Adrenal gland (tissue), 12 donors: ENCODE measurements around the gene SLC26A1. TPM values are rescaled to one million over a fixed set of nuclear protein-coding genes. Genes with fewer than 3 reads are reported as not detected.

Source experiments
- DNase-seq, 7 donors: peaks; one replicate each; pipeline ENCODE4 v3.0.0-alpha.2; 2019 to 2020
- H3K27ac ChIP-seq, 5 donors: fragments of 200-600 bp; sonication (generic) in 4 of 5; 1 replicate in 3 of 5; 2 replicates in 2 of 5; pipeline versions ENCODE4 v1.5.1 to v1.8.0; 2016 to 2020; ENCODE audit warnings: mild to moderate bottlenecking in 1 of 5
- H3K27me3 ChIP-seq: fragments of 200-600 bp; 2 replicates; pipeline ENCODE4 v1.8.0; 2021
- H3K36me3 ChIP-seq, 2 donors: fragments of 200-600 bp; replicated peaks in 1 of 2; 1 replicate in 1 of 2; 2 replicates in 1 of 2; pipeline versions ENCODE4 v1.5.1 to v1.8.0; 2018 to 2022
- H3K4me1 ChIP-seq, 2 donors: fragments of 200-600 bp; replicated peaks in 1 of 2; 1 replicate in 1 of 2; 2 replicates in 1 of 2; pipeline versions ENCODE4 v1.5.1 to v1.8.0; 2018 to 2021
- H3K4me3 ChIP-seq, 4 donors: fragments of 200-600 bp; sonication (generic) in 3 of 4; one replicate each; pipeline ENCODE4 v1.5.1; 2016 to 2018
- H3K9me3 ChIP-seq, 3 donors: fragments of 200-600 bp; sonication (generic) in 1 of 3; replicated peaks in 1 of 3; 1 replicate in 2 of 3; 2 replicates in 1 of 3; pipeline versions ENCODE4 v1.5.1 to v1.8.0; 2016 to 2021
- CTCF ChIP-seq, 6 experiments: fragments of 450-650 bp in 4 of 6; fragments of 200-600 bp in 2 of 6; sonication (generic) in 1 of 6; IDR thresholded peaks; 1 replicate in 5 of 6; 2 replicates in 1 of 6; pipeline versions ENCODE4 v1.5.1 to v1.8.0; 2016 to 2021; ENCODE audit warnings: antibody characterized with exemption in 6 of 6, mild to moderate bottlenecking in 2 of 6, moderate library complexity in 1 of 6
- POLR2A ChIP-seq, 2 donors: fragments of 450-650 bp; IDR thresholded peaks; one replicate each; pipeline ENCODE4 v1.6.1; 2017; ENCODE audit warnings: antibody characterized with exemption in 2 of 2, mild to moderate bottlenecking in 2 of 2, moderate library complexity in 1 of 2
- WGBS, 4 donors: extraction: QIAGEN DNeasy Blood & Tissue Kit in 2 of 4; methylation state at CpG; one replicate each; pipeline versions ENCODE4 v1.1.5 to v1.1.7; 2013 to 2017; 5-methylcytosine and 5-hydroxymethylcytosine counted together
- intact Hi-C, 2 donors: fragments of 100-400 bp; cut with DNase I; formaldehyde crosslinking; loops; one replicate each; pipeline versions ENCODE4 v1.14.1 to v1.15.0; 2022 to 2023
- polyA plus RNA-seq, 3 donors: library from polyadenylated mRNA; stranded (reverse); fragments of 200-250 nt in 2 of 3; fragments of 350-450 nt in 1 of 3; fragmentation: Illumina TruSeq in 1 of 3; extraction: RNeasy Lipid Tissue Mini Kit (QIAGEN cat#74804) in 1 of 3; gene quantifications; one replicate each; pipeline ENCODE4 v1.2.3, GENCODE V29; 2013 to 2014
- total RNA-seq, 9 donors: library from RNA; depleted of rRNA in 4 of 9; stranded (reverse); fragments of >200 nt in 4 of 9; fragments of 120-200 nt in 1 of 9; fragmentation: NEBNext Ultra II Directional in 1 of 9; extraction: Animal tissue kit (Norgen Biotek cat#: 25700) in 1 of 9; gene quantifications; one replicate each; pipeline versions ENCODE4 v1.1.0 to v1.2.4, GENCODE V29; 2013 to 2023
- donor health status: healthy with polysubstance abuse.
- donor health status: Bipolar disorder and iron deficiency.
- donor health status: DM: yes; HTN: yes; CAD: no.
- donor health status: DM: no; HTN: no; CAD: no.
- donor health status: DM: no; HTN: no; CAD: no.
- donor health status: DM: yes; HTN: yes; CAD: no.

SLC26A1 gene
- total and polyA plus RNA-seq, 12 donors: 0.85 to 55.0 (median 3.9) TPM

GRCh38 chr4:960140-960635 is 33.0 kb downstream of the SLC26A1 start:
- no peak for TF ChIP-seq POLR2A (IDR thresholded peaks at IDR 0.05)
- TF ChIP-seq CTCF (IDR thresholded peaks at IDR 0.05): no peak
- peaks cover 0 to 11% of the 10 kb centered on the region in 2 donors for H3K36me3 ChIP-seq

GRCh38 chr4:959338-960139 is 33.7 kb downstream of the SLC26A1 start:
- WGBS, 4 donors: 83 to 89% (median 89%) methylated on average over 19 to 24 of the region's 24 CpGs; no CpG with 5 or more reads in 1 of the 4 donors

More at GRCh38 chr4:960140-960635, 33.0 kb downstream of the SLC26A1 start:
- intact Hi-C loops: no loop called here
- Histone ChIP-seq H3K4me1 (no peaks in the 10 kb centered on the region), H3K9me3 (no peaks in the 10 kb centered on the region), H3K4me3 (no peak overlapping the region), H3K27me3 (no peaks in the 10 kb centered on the region), H3K27ac (no peak overlapping the region)
- DNase-seq: peak in 1 of 7 donors; percentile 12
- 81 to 94% (median 89%) methylated on average over 12 to 16 of the region's 16 CpGs for WGBS, 4 donors

GRCh38 chr4:958696-959337 is 34.4 kb downstream of the SLC26A1 start:
- Histone ChIP-seq H3K36me3 (peaks cover 0 to 11% of the 10 kb centered on the region in 2 donors), H3K9me3 (no peaks in the 10 kb centered on the region), H3K27ac (no peak overlapping the region), H3K27me3 (no peaks in the 10 kb centered on the region), H3K4me3 (no peak overlapping the region), H3K4me1 (no peaks in the 10 kb centered on the region)
- DNase-seq: peak in 2 of 7 donors; percentile 0 to 13
- no peak for TF ChIP-seq CTCF (IDR thresholded peaks at IDR 0.05)
- TF ChIP-seq POLR2A (IDR thresholded peaks at IDR 0.05): no peak
- intact Hi-C loops: loop anchor here in 1 of 2 donors (10.0 kb wide), 1 partner anchor 74 kb away; no protein-coding TSS in a partner anchor
- 82 to 88% (median 84%) methylated on average over 15 to 17 of the region's 17 CpGs for WGBS, 4 donors

More at GRCh38 chr4:959338-960139, 33.7 kb downstream of the SLC26A1 start:
- H3K9me3 ChIP-seq: no peaks in the 10 kb centered on the region
- peaks cover 0 to 11% of the 10 kb centered on the region in 2 donors for H3K36me3 ChIP-seq
- H3K4me3 ChIP-seq: no peak overlapping the region
- H3K27me3 ChIP-seq: no peaks in the 10 kb centered on the region
- intact Hi-C loops: loop anchor here in 1 of 2 donors (10.0 kb wide), 1 partner anchor 75 kb away; no protein-coding TSS in a partner anchor
- DNase-seq: peak in 3 of 7 donors; percentile 0 to 21 (median 9)
- TF ChIP-seq CTCF (IDR thresholded peaks at IDR 0.05): no peak
- no peak for TF ChIP-seq POLR2A (IDR thresholded peaks at IDR 0.05)
- H3K4me1 ChIP-seq: no peaks in the 10 kb centered on the region
- H3K27ac ChIP-seq: no peak overlapping the region

GRCh38 chr4:958314-958665 is 34.9 kb downstream of the SLC26A1 start:
- H3K27me3 ChIP-seq: no peaks in the 10 kb centered on the region
- H3K4me3 ChIP-seq: no peak overlapping the region
- no peak for DNase-seq
- TF ChIP-seq POLR2A (IDR thresholded peaks at IDR 0.05) (no peak), CTCF (IDR thresholded peaks at IDR 0.05) (no peak)
- H3K36me3 ChIP-seq: peaks cover 0 to 11% of the 10 kb centered on the region in 2 donors
- no peak overlapping the region for H3K27ac ChIP-seq
- no peaks in the 10 kb centered on the region for H3K4me1 ChIP-seq
- intact Hi-C loops: loop anchor here in 1 of 2 donors (10.0 kb wide), 1 partner anchor 73 kb away; no protein-coding TSS in a partner anchor
- no peaks in the 10 kb centered on the region for H3K9me3 ChIP-seq
- WGBS, 4 donors: 94 to 100% (median 96%) methylated on average over 4 to 17 of the region's 17 CpGs
